HEK293 (cell line): ENCODE results near the gene ANKRD33B.

Experiments used
- CTCF ChIA-PET: fragments of 350-600 bp; formaldehyde crosslinking; extraction: SDS; loops from one replicate; lab custom pipeline; 2021; ENCODE audit warnings: antibody characterized with exemption; lab: Yijun Ruan, JAX
- POLR2A ChIA-PET: fragments of 300-600 bp; formaldehyde crosslinking; extraction: SDS; loops from one replicate; lab custom pipeline; 2020; ENCODE audit warnings: antibody characterized with exemption, inconsistent platforms; lab: Yijun Ruan, JAX
- H3K27ac ChIP-seq: fragments of 200-500 bp; sonication (Bioruptor generic); 2 replicates; pipeline ENCODE4 v1.5.1; 2014; ENCODE audit warnings: low read depth, low read length, control low read depth, inconsistent platforms; ENCODE audit errors: extremely low read depth
- H3K36me3 ChIP-seq, 2 experiments: fragments of 200-500 bp in 1 of 2; sonication (Bioruptor generic) in 1 of 2; 1 replicate in 1 of 2; 2 replicates in 1 of 2; pipeline ENCODE4 v1.5.1; 2014 to 2017; ENCODE audit warnings: inconsistent platforms in 2 of 2, low read length in 2 of 2; ENCODE audit not compliant: control insufficient read depth in 2 of 2, insufficient read depth in 1 of 2
- H3K4me1 ChIP-seq: fragments of 200-500 bp; sonication (Bioruptor generic); 2 replicates; pipeline ENCODE4 v1.5.1; 2014; ENCODE audit warnings: mild to moderate bottlenecking, low read length, inconsistent platforms; ENCODE audit not compliant: control insufficient read depth, insufficient read depth
- H3K4me3 ChIP-seq: 2 replicates; pipeline ENCODE4 v1.5.1; 2011; ENCODE audit warnings: low read depth, mild to moderate bottlenecking, control low read depth, low read length, moderate library complexity
- H3K9me3 ChIP-seq: fragments of 200-500 bp; sonication (Bioruptor generic); 2 replicates; pipeline ENCODE4 v1.5.1; 2014; ENCODE audit warnings: low read depth, low read length, inconsistent platforms; ENCODE audit not compliant: control insufficient read depth, insufficient read depth
- EGR2 ChIP-seq: fragments of 450-650 bp; formaldehyde crosslinking; IDR thresholded peaks from 2 replicates; pipeline ENCODE4 v1.5.1; 2016; ENCODE audit warnings: low read depth, missing biosample characterization, missing genetic modification characterization
- KLF9 ChIP-seq: fragments of 450-650 bp; formaldehyde crosslinking; IDR thresholded peaks from 2 replicates; pipeline ENCODE4 v1.5.1; 2016; ENCODE audit warnings: missing biosample characterization, missing genetic modification characterization, low read depth
- MYNN ChIP-seq: fragments of 450-650 bp; formaldehyde crosslinking; IDR thresholded peaks from 2 replicates; pipeline ENCODE4 v1.5.1; 2016; ENCODE audit warnings: missing biosample characterization, missing genetic modification characterization, borderline replicate concordance
- RBAK ChIP-seq: fragments of 450-650 bp; formaldehyde crosslinking; IDR thresholded peaks from 2 replicates; pipeline ENCODE4 v1.5.1; 2016; ENCODE audit warnings: missing biosample characterization, missing genetic modification characterization
- SCRT1 ChIP-seq: fragments of 450-650 bp; formaldehyde crosslinking; IDR thresholded peaks from 2 replicates; pipeline ENCODE4 v1.5.1; 2016; ENCODE audit warnings: missing biosample characterization, missing genetic modification characterization, borderline replicate concordance
- SP2 ChIP-seq: fragments of 450-650 bp; formaldehyde crosslinking; IDR thresholded peaks from 2 replicates; pipeline ENCODE4 v1.5.1; 2016; ENCODE audit warnings: missing biosample characterization, missing genetic modification characterization
- ZBTB21 ChIP-seq: fragments of 450-650 bp; formaldehyde crosslinking; IDR thresholded peaks from 2 replicates; pipeline ENCODE4 v1.5.1; 2017; ENCODE audit warnings: missing biosample characterization, missing genetic modification characterization
- ZNF121 ChIP-seq: fragments of 450-650 bp; formaldehyde crosslinking; IDR thresholded peaks from 2 replicates; pipeline ENCODE4 v1.5.1; 2016; ENCODE audit warnings: missing biosample characterization, missing genetic modification characterization
- ZNF138 ChIP-seq: fragments of 450-650 bp; formaldehyde crosslinking; IDR thresholded peaks from 2 replicates; pipeline ENCODE4 v1.5.1; 2016; ENCODE audit warnings: missing biosample characterization, missing genetic modification characterization, borderline replicate concordance
- ZNF140 ChIP-seq: fragments of 450-650 bp; formaldehyde crosslinking; IDR thresholded peaks from 2 replicates; pipeline ENCODE4 v1.5.1; 2016; ENCODE audit warnings: missing biosample characterization, missing genetic modification characterization
- ZNF175 ChIP-seq: fragments of 450-650 bp; formaldehyde crosslinking; IDR thresholded peaks from 2 replicates; pipeline ENCODE4 v1.5.1; 2016; ENCODE audit warnings: missing biosample characterization, missing genetic modification characterization
- ZNF184 ChIP-seq: fragments of 450-650 bp; IDR thresholded peaks from 2 replicates; pipeline ENCODE4 v1.5.1; 2018; ENCODE audit warnings: missing biosample characterization, mild to moderate bottlenecking, missing genetic modification characterization
- ZNF24 ChIP-seq: fragments of 450-650 bp; formaldehyde crosslinking; IDR thresholded peaks from 2 replicates; pipeline ENCODE4 v1.5.1; 2016; ENCODE audit warnings: missing biosample characterization, missing genetic modification characterization
- ZNF350 ChIP-seq: fragments of 450-650 bp; formaldehyde crosslinking; IDR thresholded peaks from 2 replicates; pipeline ENCODE4 v1.5.0; 2017; ENCODE audit warnings: missing biosample characterization, mild to moderate bottlenecking, missing genetic modification characterization
- ZNF48 ChIP-seq: fragments of 450-650 bp; formaldehyde crosslinking; IDR thresholded peaks from 2 replicates; pipeline ENCODE4 v1.5.1; 2016; ENCODE audit warnings: missing biosample characterization, missing genetic modification characterization
- ZNF654 ChIP-seq: fragments of 450-650 bp; formaldehyde crosslinking; IDR thresholded peaks from 2 replicates; pipeline ENCODE4 v1.5.1; 2016; ENCODE audit warnings: low read depth, missing biosample characterization, missing genetic modification characterization
- ZNF704 ChIP-seq: fragments of 450-650 bp; formaldehyde crosslinking; IDR thresholded peaks from 2 replicates; pipeline ENCODE4 v1.5.1; 2016; ENCODE audit warnings: missing biosample characterization, missing genetic modification characterization
- ZNF777 ChIP-seq: fragments of 450-650 bp; formaldehyde crosslinking; IDR thresholded peaks from 2 replicates; pipeline ENCODE4 v1.5.1; 2017; ENCODE audit warnings: missing biosample characterization, missing genetic modification characterization, borderline replicate concordance
- ZSCAN16 ChIP-seq: fragments of 450-650 bp; formaldehyde crosslinking; IDR thresholded peaks from 2 replicates; pipeline ENCODE4 v1.5.1; 2016; ENCODE audit warnings: missing biosample characterization, missing genetic modification characterization
- ZSCAN18 ChIP-seq: fragments of 450-650 bp; formaldehyde crosslinking; IDR thresholded peaks from 2 replicates; pipeline ENCODE4 v1.5.1; 2016; ENCODE audit warnings: missing biosample characterization, missing genetic modification characterization
- TF ChIP-seq, protein P1 (sequence below): fragments of 450-650 bp; formaldehyde crosslinking; IDR thresholded peaks from 2 replicates; pipeline ENCODE4 v1.5.1; 2016; ENCODE audit warnings: missing biosample characterization, missing genetic modification characterization, borderline replicate concordance
- TF ChIP-seq, protein P2 (sequence below): fragments of 450-650 bp; formaldehyde crosslinking; conservative IDR thresholded peaks from 2 replicates; pipeline ENCODE4 v1.5.1; 2016; ENCODE audit warnings: low read depth, missing biosample characterization, missing genetic modification characterization

ANKRD33B gene

DNA sequence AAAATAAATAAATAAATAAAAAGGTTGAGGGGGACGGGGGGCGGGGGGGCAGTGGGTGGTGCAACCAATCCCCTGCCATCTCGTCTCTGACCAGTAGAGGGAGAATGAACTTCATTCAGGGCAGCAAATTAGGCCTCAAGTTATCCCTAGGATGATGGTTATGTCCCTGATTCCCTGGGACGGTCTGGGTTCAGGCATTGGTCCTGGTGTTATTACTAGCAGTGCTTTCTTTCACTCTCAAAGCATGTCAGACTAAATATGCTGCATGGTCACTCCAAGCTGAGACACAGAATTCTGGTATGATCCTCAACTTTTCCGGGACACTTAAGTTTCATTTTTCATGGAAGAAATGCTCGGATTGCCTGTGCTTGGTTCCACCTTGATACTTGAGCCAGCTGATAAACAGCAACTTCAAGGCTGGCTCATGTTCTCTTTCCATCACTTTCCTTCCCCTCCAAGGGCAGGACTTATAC, 137.7 kb downstream of the ANKRD33B start:
- H3K4me3 ChIP-seq, result no peak overlapping the region
- TF ChIP-seq ZNF777 (no peak), ZNF654 (peak; percentile 31; the same call in 1 of the 2 replicates)
- ChIA-PET CTCF (interaction anchor here (0.6 to 2.5 kb wide), 20 partner anchors 10 to 639 kb away, joined by 3 to 12 read pairs (median 4); no protein-coding TSS in a partner anchor), POLR2A (no interaction called here)
- H3K9me3 ChIP-seq, result no peaks in the 10 kb centered on the region
- H3K36me3 ChIP-seq, result no peaks in the 10 kb centered on the region
- H3K4me1 ChIP-seq, result no peaks in the 10 kb centered on the region
- no peak overlapping the region for H3K27ac ChIP-seq

GRCh38 chr5:10702040-10702629, 138.3 kb downstream of the ANKRD33B start:
- ChIA-PET POLR2A (no interaction called here), CTCF (interaction anchor here (0.6 to 2.5 kb wide), 22 partner anchors 10 to 639 kb away, joined by 3 to 12 read pairs (median 4); no protein-coding TSS in a partner anchor)
- H3K4me3 ChIP-seq, result no peak overlapping the region
- H3K9me3 ChIP-seq, result no peaks in the 10 kb centered on the region
- H3K36me3 ChIP-seq, result no peaks in the 10 kb centered on the region
- no peaks in the 10 kb centered on the region for H3K4me1 ChIP-seq
- no peak overlapping the region for H3K27ac ChIP-seq
- TF ChIP-seq MYNN (tag by site-specific recombination), result no peak
- TF ChIP-seq EGR2 (tag by site-specific recombination), result no peak
- TF ChIP-seq SP2, result no peak
- TF ChIP-seq RBAK (tag by site-specific recombination), result no peak
- TF ChIP-seq ZNF175, result no peak
- TF ChIP-seq ZNF184 (tag by site-specific recombination), result no peak
- TF ChIP-seq, protein P1, sequence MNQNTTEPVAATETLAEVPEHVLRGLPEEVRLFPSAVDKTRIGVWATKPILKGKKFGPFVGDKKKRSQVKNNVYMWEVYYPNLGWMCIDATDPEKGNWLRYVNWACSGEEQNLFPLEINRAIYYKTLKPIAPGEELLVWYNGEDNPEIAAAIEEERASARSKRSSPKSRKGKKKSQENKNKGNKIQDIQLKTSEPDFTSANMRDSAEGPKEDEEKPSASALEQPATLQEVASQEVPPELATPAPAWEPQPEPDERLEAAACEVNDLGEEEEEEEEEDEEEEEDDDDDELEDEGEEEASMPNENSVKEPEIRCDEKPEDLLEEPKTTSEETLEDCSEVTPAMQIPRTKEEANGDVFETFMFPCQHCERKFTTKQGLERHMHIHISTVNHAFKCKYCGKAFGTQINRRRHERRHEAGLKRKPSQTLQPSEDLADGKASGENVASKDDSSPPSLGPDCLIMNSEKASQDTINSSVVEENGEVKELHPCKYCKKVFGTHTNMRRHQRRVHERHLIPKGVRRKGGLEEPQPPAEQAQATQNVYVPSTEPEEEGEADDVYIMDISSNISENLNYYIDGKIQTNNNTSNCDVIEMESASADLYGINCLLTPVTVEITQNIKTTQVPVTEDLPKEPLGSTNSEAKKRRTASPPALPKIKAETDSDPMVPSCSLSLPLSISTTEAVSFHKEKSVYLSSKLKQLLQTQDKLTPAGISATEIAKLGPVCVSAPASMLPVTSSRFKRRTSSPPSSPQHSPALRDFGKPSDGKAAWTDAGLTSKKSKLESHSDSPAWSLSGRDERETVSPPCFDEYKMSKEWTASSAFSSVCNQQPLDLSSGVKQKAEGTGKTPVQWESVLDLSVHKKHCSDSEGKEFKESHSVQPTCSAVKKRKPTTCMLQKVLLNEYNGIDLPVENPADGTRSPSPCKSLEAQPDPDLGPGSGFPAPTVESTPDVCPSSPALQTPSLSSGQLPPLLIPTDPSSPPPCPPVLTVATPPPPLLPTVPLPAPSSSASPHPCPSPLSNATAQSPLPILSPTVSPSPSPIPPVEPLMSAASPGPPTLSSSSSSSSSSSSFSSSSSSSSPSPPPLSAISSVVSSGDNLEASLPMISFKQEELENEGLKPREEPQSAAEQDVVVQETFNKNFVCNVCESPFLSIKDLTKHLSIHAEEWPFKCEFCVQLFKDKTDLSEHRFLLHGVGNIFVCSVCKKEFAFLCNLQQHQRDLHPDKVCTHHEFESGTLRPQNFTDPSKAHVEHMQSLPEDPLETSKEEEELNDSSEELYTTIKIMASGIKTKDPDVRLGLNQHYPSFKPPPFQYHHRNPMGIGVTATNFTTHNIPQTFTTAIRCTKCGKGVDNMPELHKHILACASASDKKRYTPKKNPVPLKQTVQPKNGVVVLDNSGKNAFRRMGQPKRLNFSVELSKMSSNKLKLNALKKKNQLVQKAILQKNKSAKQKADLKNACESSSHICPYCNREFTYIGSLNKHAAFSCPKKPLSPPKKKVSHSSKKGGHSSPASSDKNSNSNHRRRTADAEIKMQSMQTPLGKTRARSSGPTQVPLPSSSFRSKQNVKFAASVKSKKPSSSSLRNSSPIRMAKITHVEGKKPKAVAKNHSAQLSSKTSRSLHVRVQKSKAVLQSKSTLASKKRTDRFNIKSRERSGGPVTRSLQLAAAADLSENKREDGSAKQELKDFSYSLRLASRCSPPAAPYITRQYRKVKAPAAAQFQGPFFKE (tag by site-specific recombination), result no peak
- TF ChIP-seq, protein P2, sequence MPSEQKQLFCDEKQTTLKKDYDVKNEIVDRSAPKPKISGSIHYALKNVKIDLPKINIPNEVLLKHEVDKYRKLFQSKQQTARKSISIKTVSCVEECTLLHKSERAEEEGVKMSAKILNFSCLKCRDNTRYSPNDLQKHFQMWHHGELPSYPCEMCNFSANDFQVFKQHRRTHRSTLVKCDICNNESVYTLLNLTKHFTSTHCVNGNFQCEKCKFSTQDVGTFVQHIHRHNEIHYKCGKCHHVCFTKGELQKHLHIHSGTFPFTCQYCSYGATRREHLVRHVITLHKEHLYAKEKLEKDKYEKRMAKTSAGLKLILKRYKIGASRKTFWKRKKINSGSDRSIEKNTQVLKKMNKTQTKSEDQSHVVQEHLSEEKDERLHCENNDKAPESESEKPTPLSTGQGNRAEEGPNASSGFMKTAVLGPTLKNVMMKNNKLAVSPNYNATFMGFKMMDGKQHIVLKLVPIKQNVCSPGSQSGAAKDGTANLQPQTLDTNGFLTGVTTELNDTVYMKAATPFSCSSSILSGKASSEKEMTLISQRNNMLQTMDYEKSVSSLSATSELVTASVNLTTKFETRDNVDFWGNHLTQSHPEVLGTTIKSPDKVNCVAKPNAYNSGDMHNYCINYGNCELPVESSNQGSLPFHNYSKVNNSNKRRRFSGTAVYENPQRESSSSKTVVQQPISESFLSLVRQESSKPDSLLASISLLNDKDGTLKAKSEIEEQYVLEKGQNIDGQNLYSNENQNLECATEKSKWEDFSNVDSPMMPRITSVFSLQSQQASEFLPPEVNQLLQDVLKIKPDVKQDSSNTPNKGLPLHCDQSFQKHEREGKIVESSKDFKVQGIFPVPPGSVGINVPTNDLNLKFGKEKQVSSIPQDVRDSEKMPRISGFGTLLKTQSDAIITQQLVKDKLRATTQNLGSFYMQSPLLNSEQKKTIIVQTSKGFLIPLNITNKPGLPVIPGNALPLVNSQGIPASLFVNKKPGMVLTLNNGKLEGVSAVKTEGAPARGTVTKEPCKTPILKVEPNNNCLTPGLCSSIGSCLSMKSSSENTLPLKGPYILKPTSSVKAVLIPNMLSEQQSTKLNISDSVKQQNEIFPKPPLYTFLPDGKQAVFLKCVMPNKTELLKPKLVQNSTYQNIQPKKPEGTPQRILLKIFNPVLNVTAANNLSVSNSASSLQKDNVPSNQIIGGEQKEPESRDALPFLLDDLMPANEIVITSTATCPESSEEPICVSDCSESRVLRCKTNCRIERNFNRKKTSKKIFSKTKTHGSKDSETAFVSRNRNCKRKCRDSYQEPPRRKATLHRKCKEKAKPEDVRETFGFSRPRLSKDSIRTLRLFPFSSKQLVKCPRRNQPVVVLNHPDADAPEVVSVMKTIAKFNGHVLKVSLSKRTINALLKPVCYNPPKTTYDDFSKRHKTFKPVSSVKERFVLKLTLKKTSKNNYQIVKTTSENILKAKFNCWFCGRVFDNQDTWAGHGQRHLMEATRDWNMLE (tag by site-specific recombination), result no peak
- no peak for TF ChIP-seq ZNF704 (tag by site-specific recombination)
- no peak for TF ChIP-seq ZNF48 (tag by site-specific recombination)
- no peak for TF ChIP-seq ZNF350 (tag by site-specific recombination)
- TF ChIP-seq ZNF138 (tag by site-specific recombination), result no peak
- TF ChIP-seq SCRT1 (tag by site-specific recombination), result no peak
- no peak for TF ChIP-seq ZNF121
- TF ChIP-seq ZSCAN16 (tag by site-specific recombination), result no peak
- TF ChIP-seq KLF9 (tag by site-specific recombination), result no peak
- no peak for TF ChIP-seq ZSCAN18 (tag by site-specific recombination)
- TF ChIP-seq ZNF24 (tag by site-specific recombination), result no peak
- TF ChIP-seq ZBTB21, result no peak
- no peak for TF ChIP-seq ZNF140
